ENCODE data around the gene CRYGN.

The CRYGN gene

GRCh38 chr7:151447901-151448260, 7.9 kb upstream of the CRYGN start:
- ChIA-PET POLR2A (interaction anchor here (1.2 kb wide), 1 partner anchor 21 kb away, joined by 4 read pairs; no protein-coding TSS in a partner anchor), CTCF (interaction anchor here (0.6 to 2.0 kb wide), 4 partner anchors 51 to 82 kb away, joined by 3 to 7 read pairs (median 3); no protein-coding TSS in a partner anchor)
- no peak for DNase-seq (ENCODE audit: extremely low spot score)
- no peak for TF ChIP-seq BHLHE40 (IDR thresholded peaks at IDR 0.05; ENCODE audit: borderline replicate concordance)
- no peak for TF ChIP-seq HDGF (IDR thresholded peaks at IDR 0.05; ENCODE audit: borderline replicate concordance)
- TF ChIP-seq PKNOX1 (IDR thresholded peaks at IDR 0.05), result no peak
- no peak for TF ChIP-seq FOXM1 (IDR thresholded peaks at IDR 0.05; ENCODE audit: borderline replicate concordance)
- TF ChIP-seq SUZ12 (IDR thresholded peaks at IDR 0.05), result no peak
- no peak for TF ChIP-seq TARDBP (IDR thresholded peaks at IDR 0.05)
- no peak for TF ChIP-seq CTBP1 (IDR thresholded peaks at IDR 0.05; ENCODE audit: borderline replicate concordance)
- TF ChIP-seq FOXK2 (IDR thresholded peaks at IDR 0.05), result no peak
- TF ChIP-seq L3MBTL2 (conservative IDR thresholded peaks at IDR 0.05), result no peak
- no peak for TF ChIP-seq ARNT (IDR thresholded peaks at IDR 0.05)
- no peak for TF ChIP-seq FOXA1 (IDR thresholded peaks at IDR 0.05)
- TF ChIP-seq ZNF384 (IDR thresholded peaks at IDR 0.05), result no peak
- no peak for TF ChIP-seq NFRKB (IDR thresholded peaks at IDR 0.05)

GRCh38 chr7:151447312-151447711, 7.4 kb upstream of the CRYGN start:
- TF ChIP-seq CTBP1 (IDR thresholded peaks at IDR 0.05; ENCODE audit: borderline replicate concordance), result no peak
- TF ChIP-seq FOXK2 (IDR thresholded peaks at IDR 0.05), result no peak
- TF ChIP-seq LEF1 (IDR thresholded peaks at IDR 0.05; ENCODE audit: borderline replicate concordance), result no peak
- no peak for TF ChIP-seq ZNF384 (IDR thresholded peaks at IDR 0.05)
- TF ChIP-seq NFRKB (IDR thresholded peaks at IDR 0.05), result no peak
- TF ChIP-seq ARNT (IDR thresholded peaks at IDR 0.05), result no peak
- no peak for TF ChIP-seq L3MBTL2 (conservative IDR thresholded peaks at IDR 0.05)
- TF ChIP-seq ELF4 (IDR thresholded peaks at IDR 0.05), result no peak
- TF ChIP-seq PKNOX1 (IDR thresholded peaks at IDR 0.05), result no peak
- no peak for TF ChIP-seq HDGF (IDR thresholded peaks at IDR 0.05; ENCODE audit: borderline replicate concordance)
- DNase-seq (ENCODE audit: extremely low spot score), result no peak
- ChIA-PET CTCF (interaction anchor here (2.0 kb wide), 1 partner anchor 77 kb away, joined by 7 read pairs; no protein-coding TSS in a partner anchor), POLR2A (interaction anchor here (1.2 kb wide), 1 partner anchor 21 kb away, joined by 4 read pairs; no protein-coding TSS in a partner anchor)

DNA sequence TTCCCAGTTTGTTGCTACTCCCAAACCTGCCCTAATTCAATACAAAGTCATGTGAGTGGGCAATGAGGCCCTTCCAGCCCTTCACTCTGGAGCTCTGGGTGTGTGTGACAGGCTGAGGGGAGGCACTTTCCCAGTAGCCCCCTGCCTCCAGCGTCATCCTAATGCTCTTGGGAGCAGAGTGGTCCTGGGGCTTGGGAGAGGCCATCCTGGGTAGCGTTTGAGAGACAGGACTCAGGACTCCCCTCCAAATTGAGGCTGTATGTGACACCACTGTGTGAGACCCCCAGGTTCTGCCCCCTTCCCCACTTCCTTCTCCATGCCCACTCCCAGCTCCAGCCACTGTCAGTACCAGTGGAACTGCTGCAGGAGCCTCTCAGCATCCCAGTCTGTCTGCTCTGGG, 6.5 kb upstream of the CRYGN start:
- POLR2A ChIA-PET, result no interaction called here
- no peak for DNase-seq (ENCODE audit: extremely low spot score)
- no peak for TF ChIP-seq L3MBTL2 (conservative IDR thresholded peaks at IDR 0.05)
- TF ChIP-seq NFRKB (IDR thresholded peaks at IDR 0.05), result no peak
- TF ChIP-seq CTBP1 (IDR thresholded peaks at IDR 0.05; ENCODE audit: borderline replicate concordance), result no peak
- no peak for TF ChIP-seq HDGF (IDR thresholded peaks at IDR 0.05; ENCODE audit: borderline replicate concordance)
- CTCF ChIA-PET, result no interaction called here

GRCh38 chr7:151444632-151445031, 4.7 kb upstream of the CRYGN start:
- no peak for DNase-seq (ENCODE audit: extremely low spot score)
- no peak for TF ChIP-seq FOXM1 (IDR thresholded peaks at IDR 0.05; ENCODE audit: borderline replicate concordance)
- no peak for TF ChIP-seq SP1 (IDR thresholded peaks at IDR 0.05)
- no peak for TF ChIP-seq PKNOX1 (IDR thresholded peaks at IDR 0.05)
- TF ChIP-seq FOXK2 (IDR thresholded peaks at IDR 0.05), result no peak
- no peak for TF ChIP-seq ELF4 (IDR thresholded peaks at IDR 0.05)
- no peak for TF ChIP-seq NFRKB (IDR thresholded peaks at IDR 0.05)
- no peak for TF ChIP-seq LEF1 (IDR thresholded peaks at IDR 0.05; ENCODE audit: borderline replicate concordance)
- no peak for TF ChIP-seq ARNT (IDR thresholded peaks at IDR 0.05)
- no peak for TF ChIP-seq BHLHE40 (IDR thresholded peaks at IDR 0.05; ENCODE audit: borderline replicate concordance)
- POLR2A ChIA-PET, result no interaction called here
- CTCF ChIA-PET, result interaction anchor here (1.5 kb wide), 1 partner anchor 16 kb away, joined by 4 read pairs; no protein-coding TSS in a partner anchor

- POLR2A ChIA-PET, result no interaction called here
- no peak for DNase-seq (ENCODE audit: extremely low spot score)
- no peak for TF ChIP-seq FOXM1 (IDR thresholded peaks at IDR 0.05; ENCODE audit: borderline replicate concordance)
- TF ChIP-seq HDGF (IDR thresholded peaks at IDR 0.05; ENCODE audit: borderline replicate concordance), result no peak
- TF ChIP-seq BHLHE40 (IDR thresholded peaks at IDR 0.05; ENCODE audit: borderline replicate concordance), result no peak
- no peak for TF ChIP-seq NFRKB (IDR thresholded peaks at IDR 0.05)
- TF ChIP-seq CTBP1 (IDR thresholded peaks at IDR 0.05; ENCODE audit: borderline replicate concordance), result no peak
- no peak for TF ChIP-seq LEF1 (IDR thresholded peaks at IDR 0.05; ENCODE audit: borderline replicate concordance)
- no peak for TF ChIP-seq L3MBTL2 (conservative IDR thresholded peaks at IDR 0.05)
- no peak for TF ChIP-seq TARDBP (IDR thresholded peaks at IDR 0.05)
- no peak for TF ChIP-seq ARNT (IDR thresholded peaks at IDR 0.05)
- TF ChIP-seq PKNOX1 (IDR thresholded peaks at IDR 0.05), result no peak
- TF ChIP-seq ELF4 (IDR thresholded peaks at IDR 0.05), result no peak
- TF ChIP-seq SP1 (IDR thresholded peaks at IDR 0.05), result no peak
- TF ChIP-seq ZNF384 (IDR thresholded peaks at IDR 0.05), result no peak
- TF ChIP-seq FOXK2 (IDR thresholded peaks at IDR 0.05), result no peak
- no peak for TF ChIP-seq SUZ12 (IDR thresholded peaks at IDR 0.05)
- no peak for TF ChIP-seq FOXA1 (IDR thresholded peaks at IDR 0.05)
- CTCF ChIA-PET, result interaction anchor here (0.6 to 1.5 kb wide), 2 partner anchors 17 to 229 kb away, joined by 3 to 4 read pairs; no protein-coding TSS in a partner anchor
These were observed 3.0 kb upstream of the CRYGN start for GRCh38 chr7:151442776-151443496.

All from HEK293T (cell line).